Tibial artery (tissue), 4 donors: Measurements from ENCODE around the gene SARM1.

Source experiments
- DNase-seq, 2 donors: peaks; one replicate each; pipeline ENCODE4 v3.0.0-alpha.2; 2019
- H3K27ac ChIP-seq, 2 donors: fragments of 200-600 bp; sonication (generic) in 1 of 2; 1 replicate in 1 of 2; 2 replicates in 1 of 2; pipeline ENCODE4 v1.5.1; 2018 to 2019; ENCODE audit warnings: mild to moderate bottlenecking in 1 of 2
- H3K27me3 ChIP-seq, 2 donors: fragments of 200-600 bp; sonication (generic) in 1 of 2; one replicate each; pipeline versions ENCODE4 v1.5.1 to v1.6.0; 2016 to 2019
- H3K36me3 ChIP-seq, 3 donors: fragments of 200-600 bp; sonication (generic) in 2 of 3; one replicate each; pipeline ENCODE4 v1.5.1; 2016 to 2019; ENCODE audit warnings: mild to moderate bottlenecking in 2 of 3
- H3K4me1 ChIP-seq, 4 donors: fragments of 200-600 bp; sonication (generic) in 2 of 4; 1 replicate in 3 of 4; 2 replicates in 1 of 4; pipeline ENCODE4 v1.5.1; 2016 to 2019
- H3K4me3 ChIP-seq, 2 donors: fragments of 200-600 bp; sonication (generic) in 1 of 2; 1 replicate in 1 of 2; 2 replicates in 1 of 2; pipeline ENCODE4 v1.5.1; 2018 to 2019; ENCODE audit warnings: mild to moderate bottlenecking in 2 of 2
- H3K9me3 ChIP-seq, 3 donors: fragments of 200-600 bp; sonication (generic) in 1 of 3; one replicate each; pipeline ENCODE4 v1.5.1; 2016 to 2019
- CTCF ChIP-seq, 2 experiments: fragments of 200-600 bp in 1 of 2; fragments of 450-650 bp in 1 of 2; IDR thresholded peaks; one replicate each; pipeline ENCODE4 v1.5.1; 2017 to 2019; ENCODE audit warnings: antibody characterized with exemption in 2 of 2, mild to moderate bottlenecking in 1 of 2, moderate library complexity in 1 of 2
- intact Hi-C: fragments of 100-400 bp; cut with DNase I; formaldehyde crosslinking; loops from one replicate; pipeline ENCODE4 v1.15.0; 2023; ENCODE audit warnings: low total_unique reads

Gene SARM1

GRCh38 chr17:28364665-28365363 lies 6.7 kb upstream of the SARM1 start, which contains the start of gene SEBOX:
Gene SEBOX (minus strand): TSS chr17:28365199. CDS start chr17:28365151, 48 bp downstream.
- H3K4me3 ChIP-seq, result no peak within 1 kb of the TSS
- no peaks in the 10 kb centered on the region for H3K27me3 ChIP-seq
- no peaks in the 10 kb centered on the region for H3K9me3 ChIP-seq
- no peak within 1 kb of the TSS for H3K27ac ChIP-seq
- no peaks in the 10 kb centered on the region for H3K4me1 ChIP-seq
- intact Hi-C loops, result no loop called here
- TF ChIP-seq CTCF (IDR thresholded peaks at IDR 0.05), result no peak
- no peak for DNase-seq
- peaks cover 33 to 71% (median 50%) of the 10 kb centered on the region in 3 donors for H3K36me3 ChIP-seq

GRCh38 chr17:28365487-28365886 lies 6.0 kb upstream of the SARM1 start:
- no peaks in the 10 kb centered on the region for H3K9me3 ChIP-seq
- no peak for TF ChIP-seq CTCF (IDR thresholded peaks at IDR 0.05)
- H3K4me1 ChIP-seq, result peaks cover 0 to 5% (median 0%) of the 10 kb centered on the region in 4 donors
- intact Hi-C loops, result no loop called here
- H3K27me3 ChIP-seq, result no peaks in the 10 kb centered on the region
- peaks cover 26 to 64% (median 43%) of the 10 kb centered on the region in 3 donors for H3K36me3 ChIP-seq
- DNase-seq, result no peak
- no peak overlapping the region for H3K27ac ChIP-seq
- H3K4me3 ChIP-seq, result no peak overlapping the region

GRCh38 chr17:28366605-28367004 lies 4.9 kb upstream of the SARM1 start:
- no peak overlapping the region for H3K27ac ChIP-seq

GRCh38 chr17:28367641-28368305 lies 3.7 kb upstream of the SARM1 start:
- H3K27me3 ChIP-seq, result no peaks in the 10 kb centered on the region
- peaks cover 0 to 20% (median 16%) of the 10 kb centered on the region in 4 donors for H3K4me1 ChIP-seq
- H3K9me3 ChIP-seq, result no peaks in the 10 kb centered on the region
- H3K27ac ChIP-seq, result no peak overlapping the region
- H3K36me3 ChIP-seq, result peaks cover 4 to 41% (median 21%) of the 10 kb centered on the region in 3 donors
- TF ChIP-seq CTCF (IDR thresholded peaks at IDR 0.05), result no peak
- intact Hi-C loops, result no loop called here
- no peak for DNase-seq
- no peak overlapping the region for H3K4me3 ChIP-seq

More at GRCh38 chr17:28366605-28367004, 4.9 kb upstream of the SARM1 start:
- DNase-seq, result no peak
- intact Hi-C loops, result no loop called here
- peaks cover 15 to 53% (median 32%) of the 10 kb centered on the region in 3 donors for H3K36me3 ChIP-seq
- no peak overlapping the region for H3K4me3 ChIP-seq
- TF ChIP-seq CTCF (IDR thresholded peaks at IDR 0.05), result no peak
- H3K9me3 ChIP-seq, result no peaks in the 10 kb centered on the region
- H3K4me1 ChIP-seq, result peaks cover 0 to 14% (median 6%) of the 10 kb centered on the region in 4 donors
- no peaks in the 10 kb centered on the region for H3K27me3 ChIP-seq

- no peak for DNase-seq
- peaks cover 0 to 36% (median 15%) of the 10 kb centered on the region in 3 donors for H3K36me3 ChIP-seq
- peaks cover 6 to 26% (median 22%) of the 10 kb centered on the region in 4 donors for H3K4me1 ChIP-seq
- H3K27ac ChIP-seq, result no peak overlapping the region
- TF ChIP-seq CTCF (IDR thresholded peaks at IDR 0.05), result no peak
- H3K27me3 ChIP-seq, result no peaks in the 10 kb centered on the region
- no peak overlapping the region for H3K4me3 ChIP-seq
- H3K9me3 ChIP-seq, result no peaks in the 10 kb centered on the region
- intact Hi-C loops, result no loop called here
These were observed 3.1 kb upstream of the SARM1 start for GRCh38 chr17:28368306-28368831.
